Kidney (tissue), 14 donors: ENCODE data around the gene TIPARP. TPM values are rescaled to one million over a fixed set of nuclear protein-coding genes. Genes with fewer than 3 reads are reported as not detected.

ENCODE experiments used
- DNase-seq, 5 donors: peaks; one replicate each; pipeline ENCODE4 v3.0.0-alpha.2; 2013 to 2020
- FAIRE-seq: peaks from 2 replicates; lab custom pipeline; 2012; peaks lifted over from hg19 to GRCh38; lab: Jason Lieb, UNC
- H3K27ac ChIP-seq, 2 donors: one replicate each; pipeline ENCODE4 v1.7.0; 2013; ENCODE audit warnings: low read depth in 2 of 2, low read length in 2 of 2, inconsistent platforms in 1 of 2
- H3K27me3 ChIP-seq: one replicate; pipeline ENCODE4 v1.7.1; 2013; ENCODE audit warnings: low read length, inconsistent platforms; ENCODE audit not compliant: control insufficient read depth, insufficient read depth
- H3K36me3 ChIP-seq, 3 donors: one replicate each; pipeline versions ENCODE4 v1.7.0 to v1.7.1; 2013; ENCODE audit warnings: low read length in 3 of 3, control low read depth in 1 of 3, inconsistent platforms in 1 of 3; ENCODE audit not compliant: insufficient read depth in 3 of 3, control insufficient read depth in 2 of 3
- H3K4me1 ChIP-seq, 3 donors: one replicate each; pipeline versions ENCODE4 v1.7.0 to v1.7.1; 2013; ENCODE audit warnings: low read length in 3 of 3, inconsistent platforms in 1 of 3, low read depth in 1 of 3; ENCODE audit not compliant: control insufficient read depth in 2 of 3, insufficient read depth in 2 of 3
- H3K4me3 ChIP-seq, 3 donors: one replicate each; pipeline versions ENCODE4 v1.7.0 to v1.8.1; 2013; ENCODE audit warnings: low read length in 3 of 3, control low read depth in 1 of 3, inconsistent platforms in 1 of 3
- H3K9ac ChIP-seq, 3 donors: one replicate each; pipeline versions ENCODE4 v1.7.0 to v1.7.1; 2013; ENCODE audit warnings: low read length in 3 of 3, control low read depth in 1 of 3, inconsistent platforms in 1 of 3
- H3K9me3 ChIP-seq, 3 donors: one replicate each; pipeline versions ENCODE4 v1.7.0 to v1.7.1; 2013; ENCODE audit warnings: low read length in 3 of 3, control low read depth in 1 of 3, inconsistent platforms in 1 of 3; ENCODE audit not compliant: control insufficient read depth in 2 of 3, insufficient read depth in 1 of 3
- CTCF ChIP-seq: IDR thresholded peaks from 3 replicates; pipeline ENCODE4 v1.5.1; 2012; ENCODE audit warnings: mild to moderate bottlenecking, moderate library complexity, borderline replicate concordance; ENCODE audit not compliant: insufficient read depth; ENCODE audit errors: extremely low read depth
- intact Hi-C: fragments of 100-400 bp; cut with DNase I; formaldehyde crosslinking; loops from one replicate; pipeline ENCODE4 v1.11.1; 2022
- polyA plus RNA-seq: library from polyadenylated mRNA; stranded (reverse); fragments of 350-450 nt; fragmentation: Illumina TruSeq; extraction: RNeasy Lipid Tissue Mini Kit (QIAGEN cat#74804); gene quantifications from one replicate; pipeline ENCODE4 v1.2.3, GENCODE V29; 2014; ENCODE audit warnings: low read depth, low replicate concordance; ENCODE audit not compliant: insufficient read depth
- total RNA-seq: library from RNA; stranded (reverse); fragmentation: NEBNext Ultra II Directional; extraction: Animal tissue kit (Norgen Biotek cat#: 25700); gene quantifications from one replicate; pipeline ENCODE4 v1.2.1, GENCODE V29; 2021
- donor health status: control.
- donor health status: control.
- donor health status: control.
- donor health status: control.
- donor health status: control.
- donor health status: DM: yes; HTN: yes; CAD: no.
- donor health status: Normal renal cell carcinoma (clear cell type).

TIPARP gene
- total and polyA plus RNA-seq, 2 donors from 2014 or later, result 9.5 to 21.8 TPM

- TF ChIP-seq CTCF, result no peak
- H3K9me3 ChIP-seq, result no peaks in the 10 kb centered on the region
- H3K27ac ChIP-seq, result no peak overlapping the region
- H3K27me3 ChIP-seq, result no peaks in the 10 kb centered on the region
- H3K9ac ChIP-seq, result no peak overlapping the region
- H3K4me3 ChIP-seq, result no peak overlapping the region
- H3K36me3 ChIP-seq, result no peaks in the 10 kb centered on the region
- FAIRE-seq (no peak), DNase-seq (no peak)
- H3K4me1 ChIP-seq, result no peaks in the 10 kb centered on the region
- intact Hi-C loops, result no loop called here
Measured at GRCh38 chr3:156741935-156742334, 67.5 kb downstream of the TIPARP start.

DNA sequence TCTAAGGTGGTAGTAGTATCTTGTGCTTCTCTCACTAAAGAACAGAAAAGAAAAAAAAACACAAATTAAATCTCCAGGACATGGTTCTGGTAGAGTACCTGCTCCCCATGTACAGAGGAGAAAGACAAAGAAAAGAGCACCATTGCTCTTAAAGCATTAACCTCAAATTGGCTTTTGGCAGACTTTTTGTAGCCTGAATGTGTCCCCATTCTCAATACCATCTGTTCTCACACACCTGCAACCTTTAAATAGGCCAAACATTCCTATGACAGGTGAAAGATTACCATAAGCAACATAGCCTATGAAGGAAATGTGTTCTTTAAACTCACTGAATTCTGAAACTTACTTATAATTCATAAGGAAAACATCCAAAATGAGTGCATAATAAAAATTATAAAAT, 68.0 kb downstream of the TIPARP start:
- Histone ChIP-seq H3K27me3 (no peaks in the 10 kb centered on the region), H3K9ac (no peak overlapping the region), H3K27ac (no peak overlapping the region), H3K4me3 (no peak overlapping the region), H3K36me3 (no peaks in the 10 kb centered on the region), H3K9me3 (no peaks in the 10 kb centered on the region), H3K4me1 (no peaks in the 10 kb centered on the region)
- intact Hi-C loops, result no loop called here
- no peak for FAIRE-seq
- DNase-seq, result no peak
- TF ChIP-seq CTCF, result no peak

GRCh38 chr3:156743859-156744258, 69.5 kb downstream of the TIPARP start:
- intact Hi-C loops, result no loop called here
- TF ChIP-seq CTCF, result no peak
- no peaks in the 10 kb centered on the region for H3K4me1 ChIP-seq
- H3K36me3 ChIP-seq, result no peaks in the 10 kb centered on the region
- H3K9ac ChIP-seq, result no peak overlapping the region
- H3K4me3 ChIP-seq, result no peak overlapping the region
- H3K27ac ChIP-seq, result no peak overlapping the region
- DNase-seq (no peak), FAIRE-seq (no peak)
- no peaks in the 10 kb centered on the region for H3K9me3 ChIP-seq
- no peaks in the 10 kb centered on the region for H3K27me3 ChIP-seq

GRCh38 chr3:156744631-156745030, 70.2 kb downstream of the TIPARP start:
- Histone ChIP-seq H3K4me3 (no peak overlapping the region), H3K27me3 (no peaks in the 10 kb centered on the region), H3K9ac (no peak overlapping the region), H3K9me3 (no peaks in the 10 kb centered on the region), H3K4me1 (peaks cover 0 to 3% (median 0%) of the 10 kb centered on the region in 3 donors), H3K27ac (no peak overlapping the region), H3K36me3 (no peaks in the 10 kb centered on the region)
- intact Hi-C loops, result no loop called here
- TF ChIP-seq CTCF, result no peak
- no peak for DNase-seq
- FAIRE-seq, result no peak
